Transverse colon (tissue), 4 donors: ENCODE data around the gene KCNH3. TPM values are rescaled to one million over a fixed set of nuclear protein-coding genes. Genes with fewer than 3 reads are reported as not detected.

Experiments used
- DNase-seq: peaks from one replicate; pipeline ENCODE4 v3.0.0-alpha.2; 2019
- H3K27ac ChIP-seq, 4 donors: fragments of 200-600 bp; sonication (generic); 2 replicates each; pipeline ENCODE4 v1.5.1; 2016 to 2018; ENCODE audit warnings: inconsistent platforms in 4 of 4
- H3K27me3 ChIP-seq: fragments of 200-600 bp; sonication (generic); 2 replicates; pipeline ENCODE4 v1.5.1; 2017; ENCODE audit warnings: inconsistent platforms
- H3K36me3 ChIP-seq, 4 donors: fragments of 200-600 bp; sonication (generic); 2 replicates each; pipeline ENCODE4 v1.5.1; 2017 to 2019; ENCODE audit warnings: inconsistent platforms in 4 of 4
- H3K4me1 ChIP-seq, 4 donors: fragments of 200-600 bp; sonication (generic); 2 replicates each; pipeline ENCODE4 v1.5.1; 2017 to 2020; ENCODE audit warnings: inconsistent platforms in 4 of 4
- H3K4me3 ChIP-seq, 4 donors: fragments of 200-600 bp; sonication (generic); 1 replicate in 1 of 4; 2 replicates in 3 of 4; pipeline versions ENCODE4 v1.5.1 to v1.6.1; 2017 to 2019; ENCODE audit warnings: inconsistent platforms in 4 of 4
- H3K9me3 ChIP-seq, 2 donors: fragments of 200-600 bp; sonication (generic); 2 replicates each; pipeline ENCODE4 v1.5.1; 2017 to 2019; ENCODE audit warnings: inconsistent platforms in 2 of 2
- EP300 ChIP-seq: sonication (generic); formaldehyde crosslinking; IDR thresholded peaks from one replicate; pipeline ENCODE4 v1.6.1; 2017; ENCODE audit warnings: antibody characterized with exemption, low read depth
- POLR2A ChIP-seq: fragments of 450-650 bp; IDR thresholded peaks from one replicate; pipeline ENCODE4 v1.6.1; 2016; ENCODE audit warnings: antibody characterized with exemption, mild to moderate bottlenecking, moderate library complexity
- POLR2AphosphoS5 ChIP-seq, 3 donors: sonication (generic); formaldehyde crosslinking; IDR thresholded peaks; one replicate each; pipeline ENCODE4 v1.6.1; 2016; ENCODE audit warnings: antibody characterized with exemption in 3 of 3
- WGBS, 2 donors: methylation state at CpG; one replicate each; pipeline ENCODE4 v1.1.5; 2018; ENCODE audit warnings: low coverage in 1 of 2; 5-methylcytosine and 5-hydroxymethylcytosine counted together
- in situ Hi-C, 4 donors: fragments of 200-750 bp; cut with MboI; loops; one replicate each; pipeline versions ENCODE4 v1.15.0 to v1.15.1; 2017; ENCODE audit warnings: low sequenced_read_pairs in 3 of 4, low pct_ligation_motif_present in 1 of 4, low pct_unique_long_range_greater_than_20kb in 1 of 4
- intact Hi-C: fragments of 100-400 bp; cut with DNase I; formaldehyde crosslinking; loops from one replicate; pipeline ENCODE4 v1.15.1; 2023; ENCODE audit warnings: low total_unique reads
- total RNA-seq, 4 donors: library from RNA; depleted of rRNA; stranded (reverse); fragments of >200 nt; gene quantifications; one replicate each; pipeline ENCODE4 v1.1.0, GENCODE V29; 2016
- TF ChIP-seq, protein P1 (sequence below), 5 experiments: fragments of 200-600 bp in 3 of 5; fragments of 450-650 bp in 2 of 5; sonication (generic) in 3 of 5; IDR thresholded peaks; 1 replicate in 2 of 5; 2 replicates in 3 of 5; pipeline ENCODE4 v1.5.1; 2016 to 2017; ENCODE audit warnings: antibody characterized with exemption in 5 of 5, inconsistent platforms in 3 of 5, mild to moderate bottlenecking in 2 of 5, moderate library complexity in 1 of 5

Gene KCNH3
- total RNA-seq, 4 donors from 2014 or later: 0.32 to 0.80 TPM; not detected in 2

GRCh38 chr12:49558526-49558925 is 19.7 kb downstream of the KCNH3 start:
- 94% methylated on average over 13 of the region's 13 CpGs; no CpG with 5 or more reads in 1 of the 2 donors for WGBS, 2 donors
- in situ Hi-C loops: no loop called here
- H3K36me3 ChIP-seq: peaks cover 0 to 50% (median 13%) of the 10 kb centered on the region in 4 donors

DNA sequence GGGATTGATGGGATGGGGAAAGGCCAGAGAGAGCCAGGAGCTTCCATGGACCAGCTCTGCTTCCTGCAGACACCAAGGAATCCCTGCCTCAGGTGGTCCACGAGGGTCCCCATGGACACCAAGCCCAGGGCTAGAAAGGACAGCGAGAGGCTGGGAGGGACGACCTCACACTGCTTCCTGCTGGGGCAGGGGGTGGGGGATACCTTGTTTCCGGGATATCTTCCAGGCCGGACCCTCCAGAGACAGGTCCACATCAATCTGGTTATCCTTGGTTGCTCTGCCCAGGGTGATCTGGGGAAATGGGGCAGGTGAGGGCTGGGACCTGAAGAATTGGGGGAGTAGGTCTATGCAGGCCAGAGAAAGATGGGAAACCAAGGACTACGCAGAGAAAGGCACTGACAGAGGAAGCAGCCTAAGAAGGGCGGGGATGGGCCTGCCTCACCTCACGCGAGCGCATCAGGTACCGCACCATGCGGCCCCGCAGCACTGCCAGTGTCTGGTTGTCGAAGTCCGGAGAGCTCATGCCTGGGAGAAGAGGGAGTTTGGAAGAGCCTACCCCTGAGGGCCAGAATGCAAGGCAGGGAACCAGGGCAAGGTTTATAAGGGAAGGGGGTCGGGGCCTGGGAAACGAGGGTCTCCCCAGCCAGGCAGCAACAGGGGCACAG is 20.3 kb downstream of the KCNH3 start:
- no peak for DNase-seq
- peaks cover 0 to 54% (median 14%) of the 10 kb centered on the region in 4 donors for H3K36me3 ChIP-seq
- no peaks in the 10 kb centered on the region for H3K9me3 ChIP-seq
- WGBS, 2 donors: 60 to 92% methylated on average over 1 to 17 of the region's 17 CpGs
- H3K27ac ChIP-seq: no peak overlapping the region
- no peaks in the 10 kb centered on the region for H3K4me1 ChIP-seq
- H3K4me3 ChIP-seq: no peak overlapping the region
- TF ChIP-seq, protein P1, sequence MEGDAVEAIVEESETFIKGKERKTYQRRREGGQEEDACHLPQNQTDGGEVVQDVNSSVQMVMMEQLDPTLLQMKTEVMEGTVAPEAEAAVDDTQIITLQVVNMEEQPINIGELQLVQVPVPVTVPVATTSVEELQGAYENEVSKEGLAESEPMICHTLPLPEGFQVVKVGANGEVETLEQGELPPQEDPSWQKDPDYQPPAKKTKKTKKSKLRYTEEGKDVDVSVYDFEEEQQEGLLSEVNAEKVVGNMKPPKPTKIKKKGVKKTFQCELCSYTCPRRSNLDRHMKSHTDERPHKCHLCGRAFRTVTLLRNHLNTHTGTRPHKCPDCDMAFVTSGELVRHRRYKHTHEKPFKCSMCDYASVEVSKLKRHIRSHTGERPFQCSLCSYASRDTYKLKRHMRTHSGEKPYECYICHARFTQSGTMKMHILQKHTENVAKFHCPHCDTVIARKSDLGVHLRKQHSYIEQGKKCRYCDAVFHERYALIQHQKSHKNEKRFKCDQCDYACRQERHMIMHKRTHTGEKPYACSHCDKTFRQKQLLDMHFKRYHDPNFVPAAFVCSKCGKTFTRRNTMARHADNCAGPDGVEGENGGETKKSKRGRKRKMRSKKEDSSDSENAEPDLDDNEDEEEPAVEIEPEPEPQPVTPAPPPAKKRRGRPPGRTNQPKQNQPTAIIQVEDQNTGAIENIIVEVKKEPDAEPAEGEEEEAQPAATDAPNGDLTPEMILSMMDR (IDR thresholded peaks at IDR 0.05): no peak
- TF ChIP-seq POLR2A (no peak), EP300 (no peak), POLR2AphosphoS5 (IDR thresholded peaks at IDR 0.05) (no peak)
- no peaks in the 10 kb centered on the region for H3K27me3 ChIP-seq
- in situ Hi-C loops (no loop called here), intact Hi-C loops (no loop called here)

More at GRCh38 chr12:49558526-49558925, 19.7 kb downstream of the KCNH3 start:
- H3K4me1 ChIP-seq: no peaks in the 10 kb centered on the region
- no peaks in the 10 kb centered on the region for H3K27me3 ChIP-seq
- intact Hi-C loops: no loop called here
- DNase-seq: no peak
- TF ChIP-seq POLR2A: no peak
- TF ChIP-seq, protein P1 (IDR thresholded peaks at IDR 0.05): no peak
- no peak for TF ChIP-seq EP300
- TF ChIP-seq POLR2AphosphoS5 (IDR thresholded peaks at IDR 0.05): no peak
- no peak overlapping the region for H3K27ac ChIP-seq
- H3K9me3 ChIP-seq: no peaks in the 10 kb centered on the region
- H3K4me3 ChIP-seq: no peak overlapping the region

DNA sequence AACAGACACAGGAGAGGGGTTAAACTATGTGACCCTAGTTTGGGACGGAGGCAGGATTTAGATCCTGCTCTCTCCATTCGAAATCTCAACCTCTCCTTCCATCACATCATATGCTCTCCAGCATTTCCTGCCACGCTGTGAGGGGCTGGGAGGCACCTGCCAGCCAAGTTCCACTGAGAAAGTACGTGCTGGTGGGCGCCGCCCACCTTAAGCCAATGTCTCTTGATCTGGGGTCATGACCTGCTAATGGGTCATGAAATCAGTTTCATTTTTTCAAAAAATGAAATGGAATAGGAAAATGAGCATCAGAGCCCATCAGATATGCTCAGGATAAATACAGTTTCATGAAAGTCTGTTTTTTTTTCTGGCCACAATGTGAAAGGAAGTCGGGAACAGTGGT is 21.9 kb downstream of the KCNH3 start:
- WGBS, 2 donors: 89 to 90% methylated on average over 6 to 7 of the region's 7 CpGs
- no peaks in the 10 kb centered on the region for H3K27me3 ChIP-seq
- no peak for DNase-seq
- no peak overlapping the region for H3K27ac ChIP-seq
- H3K4me1 ChIP-seq: no peaks in the 10 kb centered on the region
- no peak overlapping the region for H3K4me3 ChIP-seq
- H3K9me3 ChIP-seq: no peaks in the 10 kb centered on the region
- peaks cover 0 to 65% (median 17%) of the 10 kb centered on the region in 4 donors for H3K36me3 ChIP-seq
- TF ChIP-seq POLR2A (no peak), POLR2AphosphoS5 (IDR thresholded peaks at IDR 0.05) (no peak), EP300 (no peak)
- TF ChIP-seq, protein P1 (IDR thresholded peaks at IDR 0.05): no peak
- intact Hi-C loops (no loop called here), in situ Hi-C loops (no loop called here)

- H3K36me3 ChIP-seq: peaks cover 0 to 65% (median 17%) of the 10 kb centered on the region in 4 donors
- TF ChIP-seq POLR2A (no peak), EP300 (no peak), POLR2AphosphoS5 (IDR thresholded peaks at IDR 0.05) (no peak)
- TF ChIP-seq, protein P1 (IDR thresholded peaks at IDR 0.05): no peak
- no peaks in the 10 kb centered on the region for H3K27me3 ChIP-seq
- H3K4me1 ChIP-seq: peaks cover 5 to 11% (median 9%) of the 10 kb centered on the region in 4 donors
- intact Hi-C loops (no loop called here), in situ Hi-C loops (no loop called here)
- H3K4me3 ChIP-seq: no peak overlapping the region
- H3K9me3 ChIP-seq: no peaks in the 10 kb centered on the region
- 76 to 85% methylated on average over 6 of the region's 6 CpGs for WGBS, 2 donors
- no peak overlapping the region for H3K27ac ChIP-seq
- DNase-seq: no peak
Measured at GRCh38 chr12:49562233-49562632, 23.4 kb downstream of the KCNH3 start.
